ENCODE data around the gene TMEM45B. TPM values are rescaled to one million over a fixed set of nuclear protein-coding genes. Genes with fewer than 3 reads are reported as not detected.
A peak's percentile ranks its signal among the peaks of the same experiment; 100 is the strongest.

The TMEM45B gene
- total and polyA plus RNA-seq, 2 of the 13 experiments (the other 11 are each of a cell fraction or from before 2014, with no cell fraction given) = 29.1 to 181 TPM

DNA sequence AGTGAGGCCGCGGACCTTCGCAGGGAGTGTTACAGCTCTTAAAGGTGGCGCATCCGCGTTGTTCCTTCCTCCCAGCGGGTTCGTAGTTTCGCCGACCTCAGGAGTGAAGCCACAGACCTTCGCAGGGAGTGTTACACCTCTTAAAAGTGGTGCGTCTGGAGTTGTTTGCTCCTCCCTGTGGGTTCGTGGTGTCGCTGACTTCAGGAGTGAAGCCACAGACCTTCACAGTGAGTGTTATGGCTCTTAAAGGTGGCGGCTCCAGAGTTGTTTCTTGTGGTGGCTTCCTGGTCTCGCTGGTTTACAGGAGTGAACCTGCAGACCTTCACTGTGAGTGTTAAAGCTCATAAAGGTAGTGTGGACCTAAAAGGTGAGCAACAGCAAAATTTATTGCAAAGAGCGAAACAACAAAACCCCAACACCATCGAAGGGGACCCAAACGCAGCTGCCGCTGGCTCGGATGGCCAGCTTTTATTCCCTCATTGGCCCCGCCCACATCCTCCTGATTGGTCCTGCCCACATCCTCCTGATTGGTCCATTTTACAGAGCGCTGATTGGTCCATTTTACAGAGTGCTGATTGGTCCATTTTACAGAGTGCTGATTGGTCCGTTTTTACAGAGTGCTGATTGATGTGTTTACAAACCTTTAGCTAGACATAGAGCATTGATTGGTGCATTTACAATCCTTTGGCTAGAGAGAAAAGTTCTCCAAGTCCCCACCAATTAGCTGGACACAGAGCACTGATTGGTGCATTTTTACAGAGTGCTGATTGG, 1.2 kb upstream of the TMEM45B start (continued):
- no peak for TF ChIP-seq MEF2D (CRISPR knock-in tag; IDR thresholded peaks at IDR 0.05)
- no peak for TF ChIP-seq ZNF616 (CRISPR knock-in tag; IDR thresholded peaks at IDR 0.05; ENCODE audit: low read depth)
- TF ChIP-seq, protein P1, sequence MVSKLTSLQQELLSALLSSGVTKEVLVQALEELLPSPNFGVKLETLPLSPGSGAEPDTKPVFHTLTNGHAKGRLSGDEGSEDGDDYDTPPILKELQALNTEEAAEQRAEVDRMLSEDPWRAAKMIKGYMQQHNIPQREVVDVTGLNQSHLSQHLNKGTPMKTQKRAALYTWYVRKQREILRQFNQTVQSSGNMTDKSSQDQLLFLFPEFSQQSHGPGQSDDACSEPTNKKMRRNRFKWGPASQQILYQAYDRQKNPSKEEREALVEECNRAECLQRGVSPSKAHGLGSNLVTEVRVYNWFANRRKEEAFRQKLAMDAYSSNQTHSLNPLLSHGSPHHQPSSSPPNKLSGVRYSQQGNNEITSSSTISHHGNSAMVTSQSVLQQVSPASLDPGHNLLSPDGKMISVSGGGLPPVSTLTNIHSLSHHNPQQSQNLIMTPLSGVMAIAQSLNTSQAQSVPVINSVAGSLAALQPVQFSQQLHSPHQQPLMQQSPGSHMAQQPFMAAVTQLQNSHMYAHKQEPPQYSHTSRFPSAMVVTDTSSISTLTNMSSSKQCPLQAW (CRISPR knock-in tag; IDR thresholded peaks at IDR 0.05) = 0 out of 2 replicates have a peak, but pooled peaks have one; percentile 11
- no peak for TF ChIP-seq PCBP2 (optimal IDR thresholded peaks at IDR 0.05; ENCODE audit: low read depth, low read length, poor library complexity, severe bottlenecking)
- no peak for TF ChIP-seq HNF4A (CRISPR knock-in tag; IDR thresholded peaks at IDR 0.05)
- TF ChIP-seq SAP130 (CRISPR knock-in tag; IDR thresholded peaks at IDR 0.05; ENCODE audit: low read depth) = 0 out of 2 replicates have a peak, but pooled peaks have one; percentile 23
- TF ChIP-seq PHB2 (IDR thresholded peaks at IDR 0.05; ENCODE audit: partially characterized antibody) = no peak
- no peak for TF ChIP-seq ZNF614 (CRISPR knock-in tag; IDR thresholded peaks at IDR 0.05; ENCODE audit: borderline replicate concordance)
- TF ChIP-seq FOXO1 (CRISPR knock-in tag; IDR thresholded peaks at IDR 0.05) = no peak
- TF ChIP-seq ZBTB38 (CRISPR knock-in tag; IDR thresholded peaks at IDR 0.05) = peak; percentile 99
- peak; percentile 85 for TF ChIP-seq NFYC (CRISPR knock-in tag; IDR thresholded peaks at IDR 0.05)
- peak; percentile 19 to 60; a peak in 3 of 4 replicates for TF ChIP-seq MAFK (conservative IDR thresholded peaks at IDR 0.05 in 1 of 2, IDR thresholded peaks at IDR 0.05 in 1 of 2; ENCODE audit: low read length in 2 of 2)
- TF ChIP-seq ATF1 (CRISPR knock-in tag; IDR thresholded peaks at IDR 0.05) = 0 out of 2 replicates have a peak, but pooled peaks have one; percentile 21
- TF ChIP-seq PRPF4 (IDR thresholded peaks at IDR 0.05; ENCODE audit: low read depth, low read length, poor library complexity, severe bottlenecking) = peak; percentile 13
- TF ChIP-seq, protein P2, sequence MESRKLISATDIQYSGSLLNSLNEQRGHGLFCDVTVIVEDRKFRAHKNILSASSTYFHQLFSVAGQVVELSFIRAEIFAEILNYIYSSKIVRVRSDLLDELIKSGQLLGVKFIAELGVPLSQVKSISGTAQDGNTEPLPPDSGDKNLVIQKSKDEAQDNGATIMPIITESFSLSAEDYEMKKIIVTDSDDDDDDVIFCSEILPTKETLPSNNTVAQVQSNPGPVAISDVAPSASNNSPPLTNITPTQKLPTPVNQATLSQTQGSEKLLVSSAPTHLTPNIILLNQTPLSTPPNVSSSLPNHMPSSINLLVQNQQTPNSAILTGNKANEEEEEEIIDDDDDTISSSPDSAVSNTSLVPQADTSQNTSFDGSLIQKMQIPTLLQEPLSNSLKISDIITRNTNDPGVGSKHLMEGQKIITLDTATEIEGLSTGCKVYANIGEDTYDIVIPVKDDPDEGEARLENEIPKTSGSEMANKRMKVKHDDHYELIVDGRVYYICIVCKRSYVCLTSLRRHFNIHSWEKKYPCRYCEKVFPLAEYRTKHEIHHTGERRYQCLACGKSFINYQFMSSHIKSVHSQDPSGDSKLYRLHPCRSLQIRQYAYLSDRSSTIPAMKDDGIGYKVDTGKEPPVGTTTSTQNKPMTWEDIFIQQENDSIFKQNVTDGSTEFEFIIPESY (CRISPR knock-in tag; IDR thresholded peaks at IDR 0.05) = peak; percentile 7; the same call in 1 of the 2 replicates
- TF ChIP-seq REPIN1 (CRISPR knock-in tag; IDR thresholded peaks at IDR 0.05; ENCODE audit: borderline replicate concordance, low read depth) = no peak
- TF ChIP-seq, protein P3, sequence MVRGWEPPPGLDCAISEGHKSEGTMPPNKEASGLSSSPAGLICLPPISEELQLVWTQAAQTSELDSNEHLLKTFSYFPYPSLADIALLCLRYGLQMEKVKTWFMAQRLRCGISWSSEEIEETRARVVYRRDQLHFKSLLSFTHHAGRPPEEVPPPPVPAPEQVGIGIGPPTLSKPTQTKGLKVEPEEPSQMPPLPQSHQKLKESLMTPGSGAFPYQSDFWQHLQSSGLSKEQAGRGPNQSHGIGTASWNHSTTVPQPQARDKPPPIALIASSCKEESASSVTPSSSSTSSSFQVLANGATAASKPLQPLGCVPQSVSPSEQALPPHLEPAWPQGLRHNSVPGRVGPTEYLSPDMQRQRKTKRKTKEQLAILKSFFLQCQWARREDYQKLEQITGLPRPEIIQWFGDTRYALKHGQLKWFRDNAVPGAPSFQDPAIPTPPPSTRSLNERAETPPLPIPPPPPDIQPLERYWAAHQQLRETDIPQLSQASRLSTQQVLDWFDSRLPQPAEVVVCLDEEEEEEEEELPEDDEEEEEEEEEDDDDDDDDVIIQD (CRISPR knock-in tag; IDR thresholded peaks at IDR 0.05; ENCODE audit: low read depth) = peak; percentile 63; the same call in 1 of the 2 replicates
- TF ChIP-seq PAF1 (CRISPR knock-in tag; IDR thresholded peaks at IDR 0.05) = no peak
